GM12872 (cell line): ENCODE results near the gene FAM131B.

ENCODE experiments used
- CTCF ChIP-seq: IDR thresholded peaks from 3 replicates; pipeline ENCODE4 v1.5.1; 2011; ENCODE audit warnings: low read depth, mild to moderate bottlenecking, low read length, moderate library complexity; ENCODE audit not compliant: insufficient read depth

Gene FAM131B

GRCh38 chr7:143363016-143363937 lies 764 bp upstream of the FAM131B start:
- TF ChIP-seq CTCF, result no peak

- TF ChIP-seq CTCF, result no peak
Observed at GRCh38 chr7:143361552-143362130, 872 bp downstream of the FAM131B start.

GRCh38 chr7:143360788-143361551 lies 1.5 kb downstream of the FAM131B start:
- no peak for TF ChIP-seq CTCF

- no peak for TF ChIP-seq CTCF
Observed at GRCh38 chr7:143359771-143360353, 2.7 kb downstream of the FAM131B start.

GRCh38 chr7:143358626-143359025 lies 3.9 kb downstream of the FAM131B start:
- TF ChIP-seq CTCF, result no peak

GRCh38 chr7:143356414-143357050 lies 6.0 kb downstream of the FAM131B start:
- no peak for TF ChIP-seq CTCF
